HG03565 (cell line): ENCODE results near the gene PACS1.

ENCODE experiments used
- ATAC-seq: cut with Tn5 transposase; IDR thresholded peaks from one replicate; pipeline ENCODE4 v1.9.1; 2021; ENCODE audit warnings: mild to moderate bottlenecking, moderate library complexity; ENCODE audit not compliant: unreplicated experiment

The PACS1 gene

DNA sequence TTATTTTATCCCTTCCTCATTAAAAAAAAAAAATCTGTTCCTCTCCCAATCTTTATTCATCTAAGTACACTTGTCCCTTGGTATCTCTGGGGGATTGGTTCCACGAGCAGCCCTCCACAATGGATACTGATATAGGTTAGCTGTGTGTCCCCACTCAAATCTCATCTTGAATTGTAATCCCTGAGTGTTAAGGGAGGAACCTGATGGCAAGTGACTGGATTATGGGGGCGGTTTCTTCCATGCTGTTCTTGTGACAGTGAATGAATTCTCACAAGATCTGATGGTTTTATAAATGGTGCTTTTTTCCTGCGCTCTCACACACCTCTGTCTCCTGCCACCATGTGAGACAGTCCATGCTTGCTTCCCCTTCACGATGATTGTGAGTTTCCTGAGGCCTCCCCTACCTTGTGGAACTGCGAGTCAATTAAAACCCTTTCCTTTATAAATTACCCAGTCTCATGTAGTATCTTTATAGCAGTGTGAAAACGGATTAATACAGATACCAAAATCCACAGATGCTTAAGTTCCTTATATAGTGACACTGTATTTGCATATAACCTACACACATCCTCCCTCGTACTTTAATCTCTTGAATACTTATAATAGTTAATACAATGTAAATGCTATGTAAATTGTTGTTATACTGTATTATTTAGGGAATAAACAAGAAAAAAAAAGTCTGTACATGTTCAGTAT is 62.0 kb downstream of the PACS1 start:
- ATAC-seq: no peak

DNA sequence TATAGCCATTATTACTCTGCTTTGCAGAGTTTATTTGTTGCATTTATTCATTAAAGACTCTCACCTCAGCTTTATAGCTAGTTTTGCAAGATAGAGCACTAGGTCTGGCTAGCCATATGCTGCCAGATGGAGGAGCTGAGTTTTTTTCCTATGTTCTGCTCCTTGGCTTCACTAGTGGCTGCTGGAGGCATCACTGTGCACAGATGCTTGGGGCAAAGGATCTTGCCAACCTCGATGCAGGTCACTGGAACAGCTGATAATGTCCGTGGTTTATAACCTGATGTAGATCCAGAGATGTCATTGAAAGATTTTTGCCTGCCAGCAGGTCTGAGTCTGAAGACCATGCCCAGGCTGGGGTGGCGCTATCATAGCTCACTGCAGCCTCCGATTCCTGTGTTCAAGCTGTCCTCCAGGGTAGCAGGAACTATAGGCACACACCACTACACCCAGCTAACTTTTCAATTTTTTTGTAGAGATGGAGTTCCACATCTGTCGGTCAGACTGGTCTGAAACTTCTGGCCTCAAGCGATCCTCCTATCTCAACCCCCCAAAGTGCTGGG is 63.2 kb downstream of the PACS1 start:
- no peak for ATAC-seq

DNA sequence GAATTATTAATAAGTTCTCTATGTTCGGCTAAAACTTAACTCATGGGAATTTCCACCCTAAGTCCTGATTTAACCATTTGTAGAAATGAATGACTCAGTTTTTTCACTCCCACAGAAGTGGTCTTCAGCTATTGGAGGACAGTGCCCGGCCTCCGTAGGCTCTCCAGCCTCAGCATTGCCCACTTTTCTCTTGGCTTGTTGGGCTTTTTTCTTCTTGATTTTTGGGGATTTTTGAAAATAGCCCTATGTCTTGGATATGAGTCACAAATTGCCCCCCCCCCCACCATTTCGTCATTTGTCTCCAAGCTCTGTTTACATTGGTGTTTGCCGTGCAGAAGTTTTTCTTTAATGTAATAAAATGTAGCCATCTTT is 66.7 kb downstream of the PACS1 start:
- ATAC-seq: no peak

DNA sequence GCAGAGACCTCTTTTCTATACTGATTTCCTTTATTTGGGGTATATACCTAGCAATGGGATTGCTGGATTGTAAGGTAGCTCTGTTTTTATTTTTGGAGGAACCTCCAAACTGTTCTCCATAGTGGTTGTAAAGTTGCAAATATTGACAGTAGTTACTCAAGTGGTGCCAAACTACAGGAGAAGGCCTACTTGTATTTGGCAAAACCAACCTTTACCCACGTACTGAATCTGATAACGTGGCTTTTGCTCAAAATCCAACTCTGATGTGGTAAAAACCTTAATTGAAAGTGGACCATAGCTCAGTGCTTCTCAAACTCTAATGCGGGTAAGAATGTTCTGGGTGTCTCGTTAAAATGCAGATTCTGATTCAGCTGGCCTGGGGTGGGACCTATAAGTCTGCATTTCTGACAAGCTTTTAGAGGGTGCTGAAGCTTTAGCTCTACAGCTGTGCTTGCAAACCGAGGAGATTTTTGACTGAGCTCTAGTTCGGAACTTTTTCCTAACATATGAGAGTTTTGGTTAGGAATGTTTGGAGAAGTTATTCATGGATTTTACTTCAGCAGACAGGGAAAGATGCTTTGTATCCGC is 69.8 kb downstream of the PACS1 start:
- no peak for ATAC-seq

DNA sequence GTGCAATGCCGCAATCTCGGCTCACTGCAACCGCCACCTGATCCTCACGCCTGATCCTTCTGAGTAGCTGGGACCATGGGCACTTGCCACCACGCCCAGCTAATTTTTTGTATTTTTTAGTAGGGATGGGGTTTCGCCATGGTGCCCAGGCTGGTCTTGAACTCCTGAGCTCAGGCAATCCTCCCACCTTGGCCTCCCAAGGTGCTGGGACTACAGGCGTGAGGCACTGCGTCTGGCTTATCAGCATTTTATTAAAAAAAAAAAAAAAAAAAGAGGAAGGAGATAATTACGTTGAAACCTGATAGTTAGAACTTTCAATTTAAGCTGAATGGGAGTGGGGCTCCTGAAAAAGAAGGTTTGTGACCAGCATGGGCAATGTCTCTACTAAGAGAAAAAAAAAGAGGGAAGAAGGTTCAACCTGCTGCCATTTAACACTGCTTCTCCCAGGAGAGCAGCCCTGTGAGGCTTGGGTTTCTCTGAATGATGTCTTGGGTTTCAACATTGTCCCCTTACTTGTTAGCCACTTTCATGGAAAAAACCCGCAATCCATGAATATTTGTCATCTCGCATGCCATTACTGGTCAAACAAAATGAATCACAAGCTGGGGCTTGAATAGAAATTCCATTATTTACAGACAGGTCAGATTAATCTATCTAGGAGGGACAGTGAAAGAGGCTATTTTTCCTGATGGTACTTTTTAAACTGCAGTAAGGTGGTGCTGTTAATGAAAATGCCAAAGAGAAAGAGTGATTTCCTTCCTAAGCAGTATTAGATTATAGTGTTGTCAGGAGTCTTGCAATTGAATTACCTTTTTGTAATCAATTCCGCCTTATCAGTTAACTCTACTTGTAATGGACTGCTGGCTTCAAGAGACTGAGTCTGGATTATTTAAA is 72.5 kb downstream of the PACS1 start:
- ATAC-seq: no peak

DNA sequence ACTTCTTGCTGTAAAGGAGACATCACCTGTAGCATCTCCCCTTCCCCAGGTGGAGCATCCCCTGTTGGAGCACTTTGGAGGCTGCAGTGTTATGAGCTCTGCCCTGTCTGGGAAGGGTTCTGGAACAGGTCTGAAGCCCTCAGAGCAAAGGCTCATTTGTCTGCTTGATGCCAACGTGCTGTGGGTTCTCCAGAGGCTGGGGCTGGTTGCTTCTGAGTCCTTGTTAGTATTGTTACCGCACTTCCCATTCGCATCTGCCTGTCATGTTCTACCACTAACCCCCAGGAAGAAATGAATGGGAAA is 73.1 kb downstream of the PACS1 start:
- no peak for ATAC-seq

DNA sequence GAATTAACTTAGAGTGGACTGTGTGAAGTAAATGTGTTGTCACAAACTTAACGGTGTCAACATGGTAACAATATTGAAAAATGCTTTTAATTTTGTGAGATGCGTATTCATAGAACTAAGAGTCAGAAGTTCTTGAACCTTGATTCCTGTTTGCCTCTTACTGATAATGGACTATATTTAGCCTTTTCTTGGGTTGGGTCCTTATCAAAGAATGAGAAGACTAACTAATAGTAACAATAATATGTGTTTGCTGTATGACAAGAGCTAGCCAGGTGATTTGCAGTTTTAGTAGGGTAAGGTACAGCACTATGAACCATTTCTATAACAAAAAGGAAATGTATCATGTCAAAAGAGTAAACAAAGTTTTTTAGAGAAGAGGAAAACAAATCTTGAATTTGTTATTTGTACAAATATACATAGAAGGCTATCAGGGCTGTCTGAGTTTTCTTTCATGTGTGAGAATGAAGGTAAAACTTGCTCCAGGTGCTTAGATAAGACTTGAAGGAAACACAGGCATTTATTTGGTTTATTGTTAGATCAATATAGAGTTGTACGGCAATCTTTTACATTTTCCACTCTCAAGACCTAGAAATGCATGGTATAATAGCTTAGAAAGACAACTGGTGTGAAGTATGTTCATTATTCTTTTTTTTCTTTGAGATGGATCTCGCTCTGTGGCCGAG is 74.1 kb downstream of the PACS1 start:
- ATAC-seq: no peak

DNA sequence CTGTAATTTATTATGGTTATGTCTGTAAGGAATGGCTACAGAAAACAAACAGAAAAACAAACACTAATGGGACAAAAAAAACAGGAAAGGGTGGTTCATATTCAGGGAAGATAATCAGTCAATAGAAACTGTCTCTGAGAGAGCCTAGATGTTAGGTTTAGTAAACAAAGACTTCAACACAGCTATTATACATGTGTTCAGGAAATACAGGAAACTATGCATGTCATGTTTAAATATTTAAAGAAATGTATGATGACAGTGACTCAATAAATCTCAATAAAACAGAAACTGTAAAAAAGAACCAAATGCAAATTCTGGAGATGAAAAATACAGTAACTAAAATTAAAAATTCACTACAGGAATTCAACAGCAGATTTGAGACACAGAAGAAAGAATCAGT is 76.0 kb downstream of the PACS1 start:
- no peak for ATAC-seq

DNA sequence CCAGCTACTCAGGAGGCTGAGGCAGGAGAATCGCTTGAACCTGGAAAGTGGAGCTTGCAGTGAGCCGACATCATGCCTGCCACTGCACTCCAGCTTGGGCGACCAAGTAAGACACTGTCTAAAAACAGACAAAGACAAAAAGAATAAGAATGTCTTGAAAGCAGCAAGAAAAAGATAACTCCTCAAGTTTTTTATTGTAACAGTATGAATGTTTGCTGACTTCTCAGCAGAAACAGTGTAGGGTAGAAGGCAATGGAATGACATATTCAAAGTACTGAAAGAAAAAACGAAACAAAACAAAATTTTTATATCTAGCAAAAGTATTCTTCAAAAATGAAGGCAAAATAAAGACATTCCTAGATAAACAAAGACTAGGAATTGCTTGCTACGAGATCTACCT is 76.9 kb downstream of the PACS1 start:
- ATAC-seq: no peak

DNA sequence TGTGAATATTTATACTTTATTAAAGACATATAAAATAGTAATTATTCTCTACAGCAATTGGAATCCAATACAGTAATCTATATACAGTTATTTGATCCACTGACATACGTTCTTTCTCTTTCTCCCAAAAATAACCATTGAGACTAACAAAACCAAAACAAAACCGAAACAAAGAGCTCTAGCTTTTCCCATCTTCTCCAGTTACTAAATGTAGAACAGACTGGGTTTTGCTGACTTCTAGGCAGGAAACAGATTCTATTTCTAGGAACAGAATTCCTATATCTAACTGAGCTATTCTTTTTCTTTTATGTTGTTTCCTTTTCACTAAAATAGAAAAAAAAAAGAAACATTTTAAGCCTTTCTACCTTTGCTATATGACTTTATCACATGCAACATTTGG is 80.1 kb downstream of the PACS1 start:
- ATAC-seq: no peak

DNA sequence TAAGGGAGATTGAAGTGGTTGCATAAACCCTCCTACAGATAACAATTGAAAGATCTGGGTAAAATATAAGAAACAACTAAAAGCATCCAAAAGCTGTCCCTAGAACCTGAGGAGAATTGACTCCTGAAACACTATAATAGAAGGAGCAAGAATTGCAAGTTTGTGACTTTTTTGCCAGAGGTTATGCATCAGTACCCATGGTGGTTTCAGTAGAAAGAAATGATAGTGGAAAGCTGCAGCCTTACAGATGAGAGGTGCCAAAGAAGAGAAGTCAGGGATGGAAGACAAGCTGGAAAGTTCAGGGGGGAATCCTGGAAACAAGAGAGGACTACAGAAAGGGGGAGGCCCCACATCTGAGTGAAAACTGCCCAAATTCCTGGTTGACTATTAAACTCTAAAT is 80.7 kb downstream of the PACS1 start:
- ATAC-seq: no peak

DNA sequence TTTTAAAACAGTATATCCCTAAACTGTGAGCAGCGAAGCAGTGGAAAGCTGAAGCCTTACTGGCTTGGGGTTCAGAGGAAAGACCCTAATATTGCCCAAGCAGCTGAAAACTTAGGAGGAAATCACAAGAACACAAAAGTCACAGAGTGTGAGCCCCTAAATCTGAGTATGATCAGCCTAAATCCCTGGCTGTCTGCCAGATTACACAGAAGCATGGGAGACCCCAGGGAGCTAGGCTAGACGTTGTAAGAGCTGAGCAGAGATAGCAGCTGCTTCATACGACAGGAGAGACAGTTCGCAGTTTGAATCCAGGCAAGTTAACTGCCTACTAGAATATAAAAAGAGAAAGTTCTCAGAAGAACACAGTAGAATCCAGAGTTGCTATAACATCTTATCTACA is 81.2 kb downstream of the PACS1 start:
- ATAC-seq: no peak

DNA sequence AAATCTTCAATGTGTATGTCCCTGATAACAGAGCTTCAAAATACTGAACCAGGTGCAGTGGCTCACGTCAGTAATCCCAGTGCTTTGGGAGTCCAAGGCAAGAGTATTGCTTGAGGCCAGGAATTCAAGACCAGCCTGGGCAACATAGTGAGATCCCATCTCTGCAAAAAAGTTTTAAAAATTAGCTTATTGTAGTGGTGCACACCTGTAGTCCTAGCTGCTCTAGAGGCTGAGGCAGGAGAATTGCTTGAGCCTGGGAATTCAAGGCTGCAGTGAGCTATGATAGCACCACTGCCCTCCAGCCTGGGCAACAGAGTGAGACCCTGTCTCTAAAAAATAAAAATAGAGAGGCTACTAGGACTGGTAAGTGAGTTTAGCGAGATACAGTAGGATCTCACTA is 84.0 kb downstream of the PACS1 start:
- no peak for ATAC-seq

DNA sequence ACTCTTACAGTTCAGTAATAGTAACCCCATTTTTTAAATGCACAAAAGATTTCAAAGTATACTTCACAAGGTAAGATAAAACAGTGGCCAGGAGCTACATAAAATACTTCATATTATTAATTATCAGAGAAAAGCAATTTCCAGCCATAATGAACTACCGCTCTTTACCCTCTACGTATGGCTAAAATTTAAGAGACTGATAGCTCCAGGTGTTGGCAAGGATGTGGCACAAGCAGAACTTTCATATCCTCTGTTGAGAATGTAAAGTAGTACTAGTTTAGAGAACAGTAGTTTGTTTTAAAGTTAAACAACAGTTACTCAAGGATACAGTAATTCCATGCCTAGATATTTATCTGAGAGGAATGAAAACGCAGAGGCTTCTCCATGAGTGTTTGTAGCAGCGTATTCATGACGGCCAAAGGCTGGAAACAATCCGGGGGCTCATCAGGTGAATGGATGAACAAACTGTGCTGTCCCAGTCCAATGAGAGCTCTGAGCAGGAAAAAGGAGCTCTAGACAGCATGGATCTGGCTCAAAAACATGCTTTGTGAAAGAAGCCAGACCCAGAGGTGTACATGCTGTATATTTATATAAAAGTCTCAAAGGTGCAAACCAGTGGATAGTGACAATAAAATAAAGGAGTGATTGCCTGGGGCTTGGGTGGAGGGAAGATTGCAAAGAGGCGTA is 85.5 kb downstream of the PACS1 start:
- ATAC-seq: no peak

DNA sequence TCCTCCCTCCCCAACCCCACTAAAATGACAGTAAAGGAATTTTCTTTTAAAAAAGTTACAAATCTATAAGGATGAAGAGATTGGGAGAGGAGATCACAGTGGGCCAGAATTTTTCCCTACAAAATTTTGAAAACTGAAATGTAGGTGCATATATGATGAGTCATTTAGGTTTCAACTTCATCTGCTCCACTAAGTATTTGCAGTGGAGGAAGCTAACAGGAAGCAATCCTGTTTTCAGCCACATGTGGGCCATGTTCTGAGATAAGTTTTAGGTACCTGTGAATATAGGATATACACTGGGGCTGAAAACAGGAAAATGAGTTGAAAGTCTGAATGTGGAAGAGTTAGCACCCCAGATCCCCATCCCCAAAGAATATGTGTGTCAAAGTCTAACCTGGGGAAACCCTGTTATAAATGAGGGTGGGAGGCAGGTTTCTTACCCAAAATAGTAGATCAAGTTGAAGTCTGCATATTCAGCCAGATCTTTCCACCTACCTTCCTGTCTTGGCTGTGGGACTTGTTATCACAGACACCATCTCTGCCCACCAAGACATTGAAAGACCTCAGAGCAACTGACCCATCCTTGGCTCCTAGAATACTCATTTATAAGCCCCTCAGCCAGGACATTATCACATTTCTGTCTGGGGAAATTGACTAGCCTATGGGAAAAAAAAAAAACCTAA is 87.3 kb downstream of the PACS1 start:
- ATAC-seq: no peak

DNA sequence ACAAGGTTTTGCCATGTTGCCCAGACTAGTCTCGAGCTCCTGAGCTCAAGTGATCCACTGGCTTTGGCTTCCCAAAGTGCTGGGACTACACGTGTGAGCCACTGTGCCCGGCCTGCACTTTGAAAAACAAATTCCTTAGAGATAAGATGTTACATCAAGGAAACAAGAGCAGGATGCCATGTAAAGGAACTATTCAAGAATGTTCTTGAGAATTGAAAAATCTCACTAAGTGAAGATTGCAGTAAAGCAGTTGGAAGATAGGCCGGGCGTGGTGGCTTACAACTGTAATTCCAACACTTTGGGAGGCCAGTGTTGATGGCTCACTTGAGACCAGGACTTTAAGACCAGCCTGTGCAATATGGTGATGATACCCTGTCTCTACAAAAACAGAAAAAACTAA is 88.1 kb downstream of the PACS1 start:
- ATAC-seq: no peak

DNA sequence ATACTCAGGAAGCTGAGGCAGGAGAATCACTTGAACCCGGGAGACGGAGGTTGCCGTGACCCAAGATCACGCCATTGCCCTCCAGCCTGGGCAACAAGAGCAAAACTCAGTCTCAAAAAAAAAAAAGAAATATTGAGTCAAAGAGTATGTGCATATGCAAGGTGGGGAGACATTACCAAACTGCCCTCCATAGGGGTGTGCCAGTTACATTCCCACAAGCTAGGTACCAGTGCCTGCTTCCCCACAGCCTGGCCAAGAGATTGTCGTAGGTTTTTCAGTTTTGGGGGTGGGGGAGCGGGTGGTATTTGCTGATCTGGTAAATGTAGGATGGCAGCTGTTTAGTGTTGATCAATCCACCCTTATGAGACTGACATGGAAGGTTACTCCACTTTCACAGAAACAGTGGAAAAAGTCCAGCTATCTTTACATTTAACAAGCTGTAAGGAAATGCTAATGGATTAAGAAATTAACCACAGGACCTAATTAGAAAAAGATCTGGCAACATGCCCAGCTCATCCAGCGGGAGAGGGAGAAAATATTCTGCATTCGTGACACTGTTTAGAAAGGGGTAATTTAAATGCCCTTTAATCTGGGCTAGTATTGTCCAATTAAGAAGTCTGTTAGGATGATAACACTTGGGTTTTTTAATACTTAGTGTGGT is 89.4 kb downstream of the PACS1 start:
- ATAC-seq: no peak

DNA sequence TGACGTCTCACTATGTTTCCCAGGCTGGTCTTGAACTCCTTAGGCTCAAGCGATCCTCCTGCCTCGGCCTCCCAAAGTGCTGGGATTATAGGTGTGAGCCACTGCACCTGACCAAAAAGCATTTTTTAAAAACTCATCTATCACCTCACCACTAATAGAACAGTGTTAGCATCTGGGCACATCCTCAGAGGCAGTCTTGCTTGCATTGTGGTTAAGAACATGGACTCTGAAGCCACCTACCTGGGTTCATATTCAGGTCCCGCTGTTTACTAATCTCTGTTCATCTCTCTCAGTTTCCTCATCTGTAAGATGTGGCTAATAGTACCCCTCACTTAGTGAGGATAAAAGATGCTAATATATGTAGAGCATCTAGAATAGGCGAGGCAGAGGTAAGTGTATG is 90.6 kb downstream of the PACS1 start:
- no peak for ATAC-seq

DNA sequence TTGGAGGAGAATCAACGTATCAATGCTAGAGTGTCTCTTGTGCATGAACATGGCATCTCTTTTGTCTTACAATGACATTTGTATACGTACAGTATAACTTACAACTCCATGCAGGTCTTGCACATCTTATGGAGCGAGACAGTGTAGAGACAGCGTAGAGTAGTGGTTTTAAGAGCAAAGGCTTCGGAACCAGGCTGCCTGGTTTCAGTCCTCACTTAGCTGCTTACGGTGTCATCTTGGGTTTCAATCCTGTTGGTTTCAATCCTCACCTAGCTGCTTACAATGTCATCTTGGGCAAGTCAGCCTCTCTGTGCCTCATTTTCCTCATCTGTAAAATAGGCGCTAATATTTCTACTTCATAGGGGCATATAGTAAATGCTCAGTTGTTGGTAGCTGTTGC is 98.2 kb downstream of the PACS1 start:
- ATAC-seq: no peak

DNA sequence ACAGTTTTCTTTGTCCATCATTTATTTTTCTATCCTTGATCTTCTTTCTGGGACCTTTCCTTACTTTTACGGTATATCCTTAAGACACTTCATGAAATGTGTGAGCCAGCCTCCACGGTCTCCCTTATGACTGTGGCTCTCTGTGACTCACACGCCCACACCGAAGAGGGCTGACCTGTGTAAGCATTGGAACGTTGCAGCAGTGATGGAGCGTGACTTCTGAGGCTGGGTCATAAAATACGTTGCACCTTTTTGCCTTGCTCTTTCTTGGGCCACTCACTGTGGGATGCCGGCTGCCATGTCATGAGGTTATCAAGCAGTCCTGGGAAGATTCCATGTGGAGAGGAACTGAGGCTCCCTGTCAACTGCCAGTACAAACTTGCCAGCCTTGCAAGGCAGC is 102.1 kb downstream of the PACS1 start:
- no peak for ATAC-seq
